Measurements from ENCODE around the gene FRMD4B. TPM values are rescaled to one million over a fixed set of nuclear protein-coding genes. Genes with fewer than 3 reads are reported as not detected.

The FRMD4B gene
- total RNA-seq, 4 donors from 2014 or later: 15.5 to 36.7 (median 26.0) TPM

DNA sequence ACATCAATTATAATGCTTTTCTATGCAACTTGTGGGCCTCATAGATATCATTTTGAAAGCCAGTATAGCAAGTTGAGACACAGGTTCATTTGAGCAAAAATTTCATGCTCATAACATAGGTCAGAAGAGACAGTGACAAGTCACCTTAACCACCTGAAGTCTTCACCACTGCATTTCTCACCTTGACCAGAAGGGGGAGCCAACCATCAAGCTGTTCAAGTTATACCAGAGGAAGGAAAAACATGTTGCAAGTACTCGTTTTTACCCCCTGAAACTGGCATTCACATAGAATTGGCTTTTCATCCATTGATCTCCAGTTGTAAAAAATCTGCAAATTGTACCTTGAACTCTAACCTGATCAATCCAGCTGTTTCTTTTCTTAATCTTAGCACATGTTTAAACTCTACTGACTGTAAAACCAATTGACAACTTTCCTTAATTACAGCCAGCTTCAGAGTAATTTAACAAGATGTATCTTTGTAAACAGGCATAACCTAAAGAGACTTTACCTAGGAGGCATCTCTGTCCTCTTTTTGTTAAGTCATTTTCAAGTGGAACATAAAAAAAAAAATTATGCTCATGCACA, 264.9 kb downstream of the FRMD4B start:
- Histone ChIP-seq H3K27ac (no peak overlapping the region), H3K27me3 (no peaks in the 10 kb centered on the region), H3K4me1 (peaks cover 0 to 3% (median 0%) of the 10 kb centered on the region in 4 donors), H3K36me3 (no peaks in the 10 kb centered on the region), H3K9me3 (no peaks in the 10 kb centered on the region), H3K4me3 (no peak overlapping the region)
- intact Hi-C loops (cut with DNase I; ENCODE audit: low total_unique reads) (no loop called here), in situ Hi-C loops (cut with MboI; ENCODE audit: low pct_ligation_motif_present in 1 of 4, low pct_unique_long_range_greater_than_20kb in 1 of 4, low sequenced_read_pairs in 3 of 4) (no loop called here)
- 0% methylated on average over 1 of the region's 1 CpG for WGBS, 2 donors (ENCODE audit: low coverage in 1 of 2)
- TF ChIP-seq EP300 (IDR thresholded peaks at IDR 0.05; ENCODE audit: low read depth): no peak
- TF ChIP-seq, protein P1, sequence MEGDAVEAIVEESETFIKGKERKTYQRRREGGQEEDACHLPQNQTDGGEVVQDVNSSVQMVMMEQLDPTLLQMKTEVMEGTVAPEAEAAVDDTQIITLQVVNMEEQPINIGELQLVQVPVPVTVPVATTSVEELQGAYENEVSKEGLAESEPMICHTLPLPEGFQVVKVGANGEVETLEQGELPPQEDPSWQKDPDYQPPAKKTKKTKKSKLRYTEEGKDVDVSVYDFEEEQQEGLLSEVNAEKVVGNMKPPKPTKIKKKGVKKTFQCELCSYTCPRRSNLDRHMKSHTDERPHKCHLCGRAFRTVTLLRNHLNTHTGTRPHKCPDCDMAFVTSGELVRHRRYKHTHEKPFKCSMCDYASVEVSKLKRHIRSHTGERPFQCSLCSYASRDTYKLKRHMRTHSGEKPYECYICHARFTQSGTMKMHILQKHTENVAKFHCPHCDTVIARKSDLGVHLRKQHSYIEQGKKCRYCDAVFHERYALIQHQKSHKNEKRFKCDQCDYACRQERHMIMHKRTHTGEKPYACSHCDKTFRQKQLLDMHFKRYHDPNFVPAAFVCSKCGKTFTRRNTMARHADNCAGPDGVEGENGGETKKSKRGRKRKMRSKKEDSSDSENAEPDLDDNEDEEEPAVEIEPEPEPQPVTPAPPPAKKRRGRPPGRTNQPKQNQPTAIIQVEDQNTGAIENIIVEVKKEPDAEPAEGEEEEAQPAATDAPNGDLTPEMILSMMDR (IDR thresholded peaks at IDR 0.05): peak; percentile 77 to 96 (median 93)
- TF ChIP-seq POLR2A (IDR thresholded peaks at IDR 0.05): no peak
- no peak for TF ChIP-seq POLR2AphosphoS5 (IDR thresholded peaks at IDR 0.05)
- DNase-seq: peak; percentile 86

Measured in transverse colon (tissue), 4 donors.